GM19328 (cell line): ENCODE data around the gene ELAPOR2.
"Not testable (repeated sequence)": the region's sequence is repeated elsewhere in the genome, so short reads cannot be mapped to it uniquely, and the experiment has no call there.

Source experiments
- ATAC-seq: cut with Tn5 transposase; IDR thresholded peaks from one replicate; pipeline ENCODE4 v1.9.1; 2021; ENCODE audit warnings: mild to moderate bottlenecking, moderate library complexity; ENCODE audit not compliant: unreplicated experiment

The ELAPOR2 gene, protein sequence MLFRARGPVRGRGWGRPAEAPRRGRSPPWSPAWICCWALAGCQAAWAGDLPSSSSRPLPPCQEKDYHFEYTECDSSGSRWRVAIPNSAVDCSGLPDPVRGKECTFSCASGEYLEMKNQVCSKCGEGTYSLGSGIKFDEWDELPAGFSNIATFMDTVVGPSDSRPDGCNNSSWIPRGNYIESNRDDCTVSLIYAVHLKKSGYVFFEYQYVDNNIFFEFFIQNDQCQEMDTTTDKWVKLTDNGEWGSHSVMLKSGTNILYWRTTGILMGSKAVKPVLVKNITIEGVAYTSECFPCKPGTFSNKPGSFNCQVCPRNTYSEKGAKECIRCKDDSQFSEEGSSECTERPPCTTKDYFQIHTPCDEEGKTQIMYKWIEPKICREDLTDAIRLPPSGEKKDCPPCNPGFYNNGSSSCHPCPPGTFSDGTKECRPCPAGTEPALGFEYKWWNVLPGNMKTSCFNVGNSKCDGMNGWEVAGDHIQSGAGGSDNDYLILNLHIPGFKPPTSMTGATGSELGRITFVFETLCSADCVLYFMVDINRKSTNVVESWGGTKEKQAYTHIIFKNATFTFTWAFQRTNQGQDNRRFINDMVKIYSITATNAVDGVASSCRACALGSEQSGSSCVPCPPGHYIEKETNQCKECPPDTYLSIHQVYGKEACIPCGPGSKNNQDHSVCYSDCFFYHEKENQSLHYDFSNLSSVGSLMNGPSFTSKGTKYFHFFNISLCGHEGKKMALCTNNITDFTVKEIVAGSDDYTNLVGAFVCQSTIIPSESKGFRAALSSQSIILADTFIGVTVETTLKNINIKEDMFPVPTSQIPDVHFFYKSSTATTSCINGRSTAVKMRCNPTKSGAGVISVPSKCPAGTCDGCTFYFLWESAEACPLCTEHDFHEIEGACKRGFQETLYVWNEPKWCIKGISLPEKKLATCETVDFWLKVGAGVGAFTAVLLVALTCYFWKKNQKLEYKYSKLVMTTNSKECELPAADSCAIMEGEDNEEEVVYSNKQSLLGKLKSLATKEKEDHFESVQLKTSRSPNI

DNA sequence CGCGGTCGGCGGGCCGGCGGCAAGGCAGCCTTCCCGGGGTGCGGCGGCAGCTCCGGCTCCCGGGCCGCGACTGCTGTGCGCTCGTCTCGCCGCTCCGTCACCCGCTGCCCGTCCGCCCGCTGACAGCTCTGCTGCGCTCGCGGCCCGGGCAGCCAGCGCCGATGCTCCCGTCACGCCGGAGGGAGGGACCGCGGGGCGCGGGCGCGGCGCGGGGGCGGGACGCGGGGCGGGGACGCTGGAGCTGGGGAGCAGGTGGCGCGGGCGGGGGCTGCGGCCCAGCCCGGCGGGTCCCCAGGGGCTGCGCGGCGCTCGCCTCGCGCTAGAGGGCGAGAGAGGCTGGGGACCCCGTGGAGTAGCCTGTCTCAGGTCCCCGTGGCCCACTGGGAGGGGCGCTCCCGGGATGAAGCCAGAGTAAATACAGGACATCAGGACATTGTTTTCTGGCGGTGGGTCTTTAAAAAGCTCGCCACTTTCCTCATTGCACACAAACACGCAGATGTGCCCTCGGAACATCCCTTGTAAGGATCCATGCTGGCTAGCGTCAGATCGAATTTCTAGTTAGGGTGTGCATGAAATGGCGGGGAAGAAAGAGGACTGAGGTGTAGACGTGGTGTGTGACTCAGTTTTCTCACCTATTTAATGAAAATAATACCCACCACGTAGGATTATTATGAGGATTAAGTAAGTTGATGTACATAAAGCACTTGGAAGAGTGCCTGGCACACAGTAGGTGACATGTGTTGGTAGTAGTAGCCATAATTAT lies at the start of gene ELAPOR2:
Gene ELAPOR2, minus strand, starts transcription at position 130 of the 763 bp plus-strand sequence. CDS start 141 bp downstream, outside the sequence.
- peak; percentile 97 for ATAC-seq

DNA sequence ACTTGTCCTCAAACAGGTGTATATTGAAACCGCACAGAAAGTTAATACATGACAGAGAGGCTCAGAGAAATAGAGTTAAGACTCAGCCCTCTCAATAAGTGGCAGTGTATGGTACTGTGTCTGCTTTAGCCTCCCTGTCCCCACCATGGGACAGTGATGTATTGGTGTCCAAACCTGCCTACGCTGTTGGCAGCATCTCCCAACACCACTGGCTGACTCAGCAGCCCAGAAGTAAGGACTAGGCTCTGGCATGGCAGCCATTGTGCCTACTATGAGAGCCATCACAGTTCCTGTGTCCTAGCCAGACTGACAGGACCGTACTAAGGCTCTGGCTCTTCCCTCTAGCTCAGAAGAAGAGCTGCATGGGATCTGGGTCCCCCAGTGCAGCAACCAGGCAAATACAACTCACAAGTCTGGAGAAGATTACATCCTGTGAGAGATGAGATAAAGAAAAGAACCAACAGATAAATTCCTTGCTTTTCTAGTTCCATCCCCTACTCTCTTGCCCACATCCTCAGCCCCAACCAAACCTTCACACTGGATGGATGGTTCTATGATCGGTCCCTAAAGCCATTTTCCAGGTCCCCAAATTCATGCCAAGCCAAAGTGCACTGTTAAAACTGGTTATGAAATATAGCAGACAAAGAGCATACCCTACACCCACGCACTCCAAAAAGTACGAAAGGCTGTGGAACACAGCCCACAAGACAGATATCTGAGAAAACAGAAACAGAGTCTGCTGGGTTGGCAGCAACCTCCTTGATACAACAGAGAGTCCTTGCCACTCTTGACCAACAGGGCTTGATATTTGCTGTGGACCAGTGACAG lies 48.7 kb upstream of the ELAPOR2 start:
- ATAC-seq = no peak

DNA sequence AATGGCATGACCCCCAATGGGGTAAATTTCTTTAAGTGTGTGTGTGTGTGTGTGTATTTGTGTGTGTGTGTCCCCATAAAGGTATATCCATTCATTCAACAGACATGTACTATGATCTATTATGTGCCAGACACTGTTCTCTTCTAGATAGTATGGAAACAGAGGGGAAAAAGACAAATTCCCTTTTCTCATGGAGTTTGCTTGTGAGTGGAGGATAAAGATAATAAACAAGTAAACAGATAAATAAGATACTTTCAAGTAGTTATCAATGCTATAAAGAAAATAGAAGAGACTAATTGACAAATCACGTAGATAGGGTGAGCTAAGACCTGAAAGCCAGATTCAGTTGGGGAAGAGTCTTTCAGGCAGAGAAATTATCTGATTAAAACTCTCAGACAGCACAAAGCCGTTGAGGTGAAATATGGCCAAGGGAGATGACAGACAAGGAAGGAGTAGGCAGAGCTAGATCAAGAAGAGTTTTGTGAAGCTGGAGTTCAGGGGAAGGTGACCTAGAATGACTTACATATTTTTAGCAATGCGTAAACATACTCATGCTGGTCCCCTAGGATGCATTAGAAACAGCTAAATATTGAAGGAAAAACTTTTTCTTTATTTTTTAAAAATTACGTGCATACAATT lies 47.6 kb upstream of the ELAPOR2 start:
- no peak for ATAC-seq

DNA sequence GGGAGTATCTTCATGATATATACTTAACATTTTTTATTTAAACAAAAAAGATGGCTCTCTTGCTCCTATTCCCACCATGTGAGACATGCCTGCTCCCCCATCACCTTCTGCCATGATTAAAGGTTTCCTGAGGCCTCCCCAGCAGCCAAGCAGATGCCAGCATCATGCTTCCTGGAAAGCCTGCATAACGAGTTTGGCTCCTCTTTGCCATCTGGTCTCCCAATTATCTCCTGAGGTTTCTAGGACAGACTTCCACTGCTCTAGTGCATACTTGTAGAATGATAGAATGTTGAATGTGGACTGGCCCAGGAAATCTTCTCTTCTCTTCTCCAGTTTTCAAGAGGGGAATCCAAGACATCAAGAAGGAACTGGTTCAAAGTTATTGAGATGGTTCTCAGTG lies 45.9 kb upstream of the ELAPOR2 start:
- no peak for ATAC-seq

DNA sequence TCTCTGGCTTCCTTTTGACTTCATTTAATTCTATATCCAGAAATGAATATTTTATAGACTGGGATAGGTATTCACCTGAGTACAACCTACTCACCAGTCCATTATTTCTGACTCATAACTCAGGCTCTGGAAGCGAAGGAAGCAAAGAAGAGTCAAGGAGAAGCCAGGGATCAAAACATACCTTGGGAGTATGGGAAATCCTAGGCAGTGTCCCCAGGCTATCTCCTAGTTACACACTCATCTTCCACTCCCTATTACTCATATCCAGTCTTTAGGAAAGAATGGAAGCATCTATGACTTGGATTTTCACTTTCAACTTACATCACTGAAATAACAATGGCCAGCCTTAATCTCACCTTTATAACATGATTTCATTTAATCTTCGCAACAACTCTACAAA lies 40.9 kb upstream of the ELAPOR2 start:
- ATAC-seq = no peak

DNA sequence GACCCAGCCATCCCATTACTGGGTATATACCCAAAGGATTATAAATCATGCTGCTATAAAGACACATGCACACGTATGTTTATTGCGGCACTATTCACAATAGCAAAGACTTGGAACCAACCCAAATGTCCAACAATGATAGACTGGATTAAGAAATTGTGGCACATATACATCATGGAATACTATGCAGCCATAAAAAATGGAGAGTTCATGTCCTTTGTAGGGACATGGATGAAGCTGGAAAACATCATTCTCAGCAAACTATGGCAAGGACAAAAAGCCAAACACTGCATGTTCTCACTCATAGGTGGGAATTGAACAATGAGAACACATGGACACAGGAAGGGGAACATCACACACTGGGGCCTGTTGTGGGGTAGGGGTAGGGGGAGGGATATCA lies 37.9 kb upstream of the ELAPOR2 start:
- not testable (repeated sequence) for ATAC-seq

DNA sequence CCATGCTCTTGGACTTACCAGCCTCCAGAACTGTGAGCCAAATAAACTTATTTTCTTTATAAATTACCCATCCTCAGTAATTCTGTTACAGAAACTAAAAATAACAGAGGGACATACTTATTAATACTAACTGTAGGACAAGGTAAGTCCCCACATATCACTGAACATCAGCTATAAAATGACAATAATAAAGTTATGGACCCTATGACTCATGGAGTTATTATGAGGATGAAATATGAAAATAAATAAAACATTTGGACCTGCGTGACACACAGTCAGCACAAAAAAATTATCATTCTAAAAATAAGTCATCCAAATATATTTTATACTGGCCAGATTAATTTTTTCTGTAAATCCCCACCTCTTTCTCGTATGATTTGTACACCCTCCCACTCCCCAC lies 34.9 kb upstream of the ELAPOR2 start:
- no peak for ATAC-seq

DNA sequence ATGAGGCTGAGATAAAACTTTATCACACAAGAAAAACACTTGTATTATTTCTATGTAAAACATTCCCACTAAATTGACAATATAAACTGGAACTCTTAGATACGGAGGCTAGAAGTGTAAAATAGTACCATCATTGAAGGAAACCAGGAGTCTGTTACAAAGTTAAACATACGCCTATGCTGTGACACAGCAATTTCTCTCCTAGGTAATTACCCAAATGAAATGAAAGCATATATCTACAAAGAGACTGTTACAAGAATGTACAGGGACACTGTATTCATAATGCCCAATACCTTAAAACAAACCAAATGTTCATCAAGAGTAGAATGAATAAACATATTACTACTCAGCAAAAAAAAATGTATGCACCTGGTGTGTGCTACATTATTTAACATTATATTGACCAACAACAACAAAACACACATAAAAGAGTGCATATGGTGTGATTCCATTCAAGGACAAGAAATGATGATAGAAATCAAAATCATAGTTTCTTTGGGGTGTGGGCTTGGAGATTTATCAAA lies 33.2 kb upstream of the ELAPOR2 start:
- no peak for ATAC-seq

DNA sequence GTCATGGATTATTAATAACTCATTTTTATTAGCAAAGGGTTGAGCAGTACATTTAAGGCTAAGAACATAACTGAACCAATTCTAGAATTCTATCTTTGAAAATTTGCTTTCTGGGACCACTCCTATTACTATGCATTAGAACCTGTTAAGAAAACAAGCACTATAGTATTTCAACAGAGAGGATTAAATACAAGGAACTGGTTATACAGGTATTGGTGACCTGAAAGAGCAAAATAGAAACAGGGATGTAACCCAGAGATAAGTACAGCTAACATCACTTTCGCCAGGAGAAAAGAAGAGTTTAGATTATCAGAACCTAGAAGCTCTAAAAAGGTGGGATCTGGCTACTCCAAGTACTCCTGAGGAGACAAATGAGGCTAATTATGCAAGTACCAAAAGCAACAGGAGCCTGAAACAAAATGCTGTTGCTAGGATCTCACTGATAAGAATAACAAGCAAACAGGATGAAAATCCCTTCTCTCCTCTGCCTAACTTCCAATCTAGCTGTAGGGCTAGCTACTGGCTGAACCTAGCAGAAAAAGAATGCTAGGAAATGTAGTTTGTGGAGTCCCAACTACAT lies 32.1 kb upstream of the ELAPOR2 start:
- no peak for ATAC-seq

DNA sequence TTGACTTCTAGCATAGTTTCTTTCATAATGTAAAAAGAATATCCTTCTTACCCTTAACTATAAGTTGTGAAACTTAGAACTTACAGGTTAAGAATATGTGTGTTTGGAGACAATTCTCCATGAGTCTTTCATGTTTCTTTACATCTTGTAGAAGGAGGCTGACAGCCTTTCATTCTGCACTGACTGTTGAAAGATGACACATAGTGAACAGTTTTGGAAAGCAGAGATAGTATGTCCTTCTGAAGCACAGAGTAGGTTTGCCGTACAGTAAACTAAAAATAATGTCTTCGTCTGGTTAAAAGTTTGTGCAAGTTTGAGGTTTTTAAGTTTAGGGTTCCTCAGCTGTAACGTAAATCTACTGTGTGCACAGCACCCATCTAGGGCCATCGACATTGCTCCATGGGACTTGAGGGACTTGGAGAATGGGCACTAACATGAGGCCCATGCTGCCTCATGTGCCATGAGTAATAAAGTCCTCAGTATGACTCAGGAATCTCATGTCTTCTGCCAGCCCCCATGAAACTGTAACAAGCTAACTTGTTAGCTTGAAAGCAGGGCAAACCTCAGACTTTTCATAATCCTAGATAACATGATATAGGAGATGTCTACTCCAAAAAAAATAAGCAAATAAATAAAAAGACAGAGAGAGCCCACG lies 24.5 kb upstream of the ELAPOR2 start:
- ATAC-seq = no peak

DNA sequence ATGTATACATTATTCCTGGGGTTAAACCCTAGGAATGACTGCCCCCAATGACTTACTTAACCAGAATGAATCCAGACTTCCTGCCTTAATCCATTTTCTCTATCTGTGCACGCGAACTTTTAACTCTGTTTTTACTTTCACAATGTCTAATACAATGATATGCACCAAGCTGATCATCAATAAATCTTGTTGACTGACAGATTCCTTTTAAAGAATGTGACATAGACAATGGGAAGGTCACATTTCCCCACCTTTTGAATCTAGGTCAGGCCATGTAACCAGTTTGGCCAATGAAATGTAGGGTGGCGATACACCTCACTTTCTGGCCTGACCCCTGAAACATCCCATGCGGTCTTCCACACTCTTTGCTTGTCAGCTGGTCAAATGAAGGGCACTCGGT lies 23.2 kb upstream of the ELAPOR2 start:
- no peak for ATAC-seq

DNA sequence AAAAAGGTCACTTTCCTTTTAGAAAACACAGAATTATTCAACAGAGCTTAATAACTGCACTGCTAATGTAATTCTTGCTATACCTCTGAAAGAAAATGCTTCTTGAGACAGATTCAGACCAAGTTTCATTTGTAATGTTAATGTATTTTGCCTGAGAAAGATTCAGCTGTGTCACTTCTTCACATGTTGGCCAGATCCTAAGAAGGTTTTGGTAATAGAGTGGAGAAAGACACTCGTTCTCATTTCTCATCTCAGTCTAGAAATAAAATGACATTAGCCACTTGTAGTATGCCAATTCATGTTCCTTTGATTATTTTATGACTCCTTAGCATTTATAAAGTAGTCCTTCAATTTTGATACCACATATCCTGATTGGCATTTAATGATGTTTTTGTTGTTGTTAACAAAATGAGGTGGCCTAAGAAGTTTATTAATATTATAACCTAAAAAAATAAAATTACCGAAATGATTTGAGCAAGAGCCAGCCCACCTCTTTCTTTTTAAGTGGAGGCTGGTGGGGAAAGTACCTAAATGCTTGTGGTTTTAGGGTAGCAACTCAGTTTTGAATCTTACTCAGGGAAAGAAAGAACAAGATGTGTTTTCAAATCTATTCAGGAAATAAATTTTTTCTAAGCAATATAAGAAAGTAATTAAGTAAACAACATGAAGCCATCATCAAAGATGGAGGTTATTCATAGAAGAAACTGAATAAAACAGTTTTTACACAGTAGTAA lies 16.4 kb upstream of the ELAPOR2 start:
- ATAC-seq = peak; percentile 86

DNA sequence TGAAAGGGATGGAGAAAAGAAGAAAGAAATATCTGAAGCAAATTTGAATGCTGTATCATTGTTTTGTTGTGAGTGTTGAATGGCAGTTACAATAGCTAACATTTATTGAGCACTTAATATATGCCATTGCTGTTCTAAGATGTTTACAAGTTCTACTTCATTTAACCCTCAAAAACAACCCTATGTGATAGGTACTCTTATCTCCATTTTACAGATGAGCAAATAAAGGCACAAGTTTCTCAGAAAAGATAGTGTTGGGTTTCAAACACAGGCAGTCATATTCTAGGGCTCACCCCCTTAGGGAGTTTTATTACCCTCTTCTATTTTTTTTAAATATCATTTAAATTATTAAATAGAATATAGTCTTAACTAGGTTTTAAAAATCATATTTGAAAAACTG lies 8.3 kb upstream of the ELAPOR2 start:
- ATAC-seq = no peak

DNA sequence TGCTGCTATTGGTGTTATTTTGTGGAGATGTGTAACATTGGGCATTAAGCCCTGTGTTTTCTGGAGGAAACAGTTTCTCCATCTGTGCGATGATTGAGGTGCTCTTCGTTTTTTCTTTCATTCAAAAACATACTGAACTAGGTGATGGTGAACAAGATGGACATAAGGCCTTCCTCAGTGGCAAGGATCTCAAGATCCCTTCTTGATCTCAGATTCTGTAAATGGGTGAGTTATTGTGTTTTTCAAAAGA lies 759 bp upstream of the ELAPOR2 start:
- no peak for ATAC-seq

DNA sequence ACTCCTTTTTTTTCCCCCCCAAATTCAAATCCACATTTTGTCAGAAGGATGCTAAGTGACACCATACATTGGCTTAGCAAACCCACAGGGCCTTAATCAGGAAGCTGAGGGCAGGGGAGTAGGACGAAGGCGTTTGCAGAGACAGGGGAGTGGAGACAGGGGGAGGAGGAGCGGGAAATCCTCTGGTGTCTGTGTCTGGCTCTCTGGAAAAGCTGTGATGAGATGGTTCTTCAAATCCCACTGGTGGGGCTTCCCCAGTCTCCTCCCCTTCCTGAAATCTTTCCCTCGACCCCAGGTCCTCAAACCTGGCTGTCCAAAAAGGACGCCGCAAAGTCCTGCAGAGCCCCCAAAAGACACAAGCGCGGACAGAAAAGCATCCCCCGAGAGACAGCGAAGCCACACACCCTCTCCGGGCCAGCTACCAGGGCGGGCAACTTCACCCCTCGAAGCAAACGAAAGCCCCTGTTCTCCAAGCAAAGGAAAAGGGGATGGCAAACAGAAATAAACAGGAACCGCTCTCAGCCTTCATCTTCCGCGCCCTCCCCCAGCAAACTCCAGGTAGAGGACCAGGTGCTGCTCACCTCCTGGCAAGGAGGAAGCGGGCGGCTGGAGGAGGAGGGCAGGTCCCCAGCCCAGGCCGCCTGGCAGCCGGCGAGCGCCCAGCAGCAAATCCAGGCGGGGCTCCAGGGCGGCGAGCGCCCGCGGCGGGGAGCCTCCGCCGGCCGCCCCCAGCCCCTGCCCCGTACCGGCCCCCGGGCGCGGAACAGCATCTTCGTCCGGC lies 520 bp downstream of the ELAPOR2 start:
- peak; percentile 36 for ATAC-seq

DNA sequence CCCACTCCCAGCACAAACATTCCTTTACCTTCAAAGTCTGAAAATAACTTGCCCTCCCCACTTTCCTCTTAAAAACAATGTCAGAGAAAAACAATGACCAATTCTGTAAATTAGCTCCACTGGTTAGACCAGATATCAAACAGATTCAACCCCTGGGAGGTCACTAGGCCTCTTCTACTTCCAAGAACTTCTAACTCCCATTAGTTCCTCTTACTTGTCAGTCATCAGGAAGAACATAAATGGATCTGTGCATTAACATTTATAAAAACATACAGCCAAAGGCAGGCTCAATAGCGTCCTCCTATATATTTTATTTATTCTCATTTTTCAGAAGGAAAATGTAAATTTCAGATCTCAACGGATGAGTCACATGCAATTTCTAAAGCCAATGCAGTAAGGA lies 2.2 kb downstream of the ELAPOR2 start:
- no peak for ATAC-seq

DNA sequence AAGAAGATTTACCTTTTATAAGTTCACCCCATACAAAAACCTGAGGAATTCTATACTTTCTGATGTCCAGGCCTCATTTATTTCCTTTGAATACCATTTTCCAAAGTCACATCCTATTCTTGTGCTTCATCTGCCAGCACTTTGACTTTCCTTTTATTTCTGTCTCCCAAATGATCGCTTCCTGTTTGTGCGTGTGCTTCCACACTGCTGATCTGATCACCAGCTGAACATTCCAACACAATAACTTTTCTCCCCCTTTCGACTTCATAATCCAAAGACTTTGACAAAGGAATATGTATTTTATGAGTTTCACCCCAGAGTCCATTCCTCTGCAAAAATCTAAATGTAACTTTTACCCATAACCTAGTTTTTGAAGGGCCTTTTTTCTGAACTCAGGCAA lies 3.1 kb downstream of the ELAPOR2 start:
- no peak for ATAC-seq
